ENCODE measurements around the gene OVCA2.

OVCA2 gene

GRCh38 chr17:2034806-2035540, 6.8 kb upstream of the OVCA2 start:
- no peak for DNase-seq

- DNase-seq: no peak
Observed at GRCh38 chr17:2035541-2036488, 6.0 kb upstream of the OVCA2 start.

GRCh38 chr17:2037155-2037554, 4.7 kb upstream of the OVCA2 start:
- DNase-seq: no peak

- no peak for DNase-seq
Observed at GRCh38 chr17:2040219-2040827, 1.5 kb upstream of the OVCA2 start.

GRCh38 chr17:2040942-2041560, 771 bp upstream of the OVCA2 start:
- no peak for DNase-seq

- DNase-seq: no peak
Observed at GRCh38 chr17:2042390-2042847, 597 bp downstream of the OVCA2 start.

GRCh38 chr17:2042933-2043332, 1.1 kb downstream of the OVCA2 start:
- DNase-seq: no peak

GRCh38 chr17:2043785-2044184, 2.0 kb downstream of the OVCA2 start:
- no peak for DNase-seq

GRCh38 chr17:2044263-2044894, 2.6 kb downstream of the OVCA2 start:
- no peak for DNase-seq

GRCh38 chr17:2047590-2047989, 5.8 kb downstream of the OVCA2 start:
- DNase-seq: no peak

GRCh38 chr17:2048805-2049204, 7.0 kb downstream of the OVCA2 start:
- no peak for DNase-seq

GRCh38 chr17:2049333-2050299, 7.8 kb downstream of the OVCA2 start:
- DNase-seq: peak; percentile 87

- DNase-seq: peak; percentile 53
Observed at GRCh38 chr17:2050300-2051060, 8.7 kb downstream of the OVCA2 start.

- DNase-seq: no peak
Observed at GRCh38 chr17:2051061-2051932, 9.5 kb downstream of the OVCA2 start.

GRCh38 chr17:2051933-2052559, 10.2 kb downstream of the OVCA2 start:
- no peak for DNase-seq

GRCh38 chr17:2053380-2054261, 11.8 kb downstream of the OVCA2 start:
- DNase-seq: peak; percentile 75

GRCh38 chr17:2054262-2054511, 12.4 kb downstream of the OVCA2 start:
- DNase-seq: no peak

Data from activated gamma-delta T cell treated with Interleukin-2 at 50 U/mL for 16 hours (primary cell).